Ureter (tissue), 1 donor: ENCODE data around the gene COASY. TPM values are rescaled to one million over a fixed set of nuclear protein-coding genes. Genes with fewer than 3 reads are reported as not detected.
"Not testable (repeated sequence)": the region's sequence is repeated elsewhere in the genome, so short reads cannot be mapped to it uniquely, and the experiment has no call there.

Source experiments
- DNase-seq: peaks from one replicate; pipeline ENCODE4 v3.0.0-alpha.2; 2020; ENCODE audit warnings: low spot score
- total RNA-seq: library from RNA; stranded (reverse); gene quantifications from one replicate; pipeline ENCODE4 v1.2.4, GENCODE V29; 2023
- donor health status: DM: yes; HTN: yes; CAD: no.

The COASY gene
- total RNA-seq, 1 donor from 2014 or later = 77.0 TPM

DNA sequence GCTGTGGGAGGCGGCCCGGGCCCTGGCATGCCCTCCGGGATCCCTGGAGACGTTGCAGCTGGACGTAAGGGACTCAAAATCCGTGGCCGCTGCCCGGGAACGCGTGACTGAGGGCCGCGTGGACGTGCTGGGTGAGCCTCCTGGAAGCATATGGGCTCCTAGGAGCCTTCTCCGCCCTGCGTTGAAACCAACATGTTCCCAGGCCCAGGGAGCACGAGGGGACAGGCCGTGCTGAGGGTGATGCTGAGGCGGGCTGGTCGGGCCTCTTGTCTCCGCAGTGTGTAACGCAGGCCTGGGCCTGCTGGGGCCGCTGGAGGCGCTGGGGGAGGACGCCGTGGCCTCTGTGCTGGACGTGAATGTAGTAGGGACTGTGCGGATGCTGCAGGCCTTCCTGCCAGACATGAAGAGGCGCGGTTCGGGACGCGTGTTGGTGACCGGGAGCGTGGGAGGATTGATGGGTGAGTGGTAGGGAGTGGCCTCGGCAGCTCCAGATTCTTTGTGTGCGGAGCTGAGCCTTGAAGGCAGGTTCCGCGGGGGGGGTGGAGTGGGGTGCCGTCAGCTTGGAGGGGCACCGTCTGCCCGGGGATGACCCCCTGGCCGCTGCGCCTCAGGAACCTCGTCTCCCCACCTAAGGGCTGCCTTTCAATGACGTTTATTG lies 8.7 kb upstream of the COASY start:
- DNase-seq = no peak

DNA sequence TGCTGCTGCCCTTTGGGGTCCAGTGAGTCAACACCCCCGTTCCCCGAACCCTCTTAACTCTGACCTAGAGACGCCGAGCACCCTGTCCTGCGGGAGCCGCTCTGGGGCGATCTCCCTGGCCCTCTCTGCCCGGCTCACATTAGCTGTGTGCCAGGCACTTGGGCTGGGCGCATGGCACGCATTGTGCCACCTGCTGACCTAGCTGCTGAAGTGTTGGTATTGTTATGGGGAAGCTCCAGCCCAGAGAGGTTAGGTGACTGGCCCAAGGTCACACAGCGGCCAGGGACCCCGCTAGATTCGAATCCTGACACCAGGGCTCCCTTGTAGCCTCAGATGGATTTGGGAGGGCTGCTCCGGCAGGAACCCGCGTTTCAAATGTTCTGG lies 8.1 kb upstream of the COASY start:
- no peak for DNase-seq

DNA sequence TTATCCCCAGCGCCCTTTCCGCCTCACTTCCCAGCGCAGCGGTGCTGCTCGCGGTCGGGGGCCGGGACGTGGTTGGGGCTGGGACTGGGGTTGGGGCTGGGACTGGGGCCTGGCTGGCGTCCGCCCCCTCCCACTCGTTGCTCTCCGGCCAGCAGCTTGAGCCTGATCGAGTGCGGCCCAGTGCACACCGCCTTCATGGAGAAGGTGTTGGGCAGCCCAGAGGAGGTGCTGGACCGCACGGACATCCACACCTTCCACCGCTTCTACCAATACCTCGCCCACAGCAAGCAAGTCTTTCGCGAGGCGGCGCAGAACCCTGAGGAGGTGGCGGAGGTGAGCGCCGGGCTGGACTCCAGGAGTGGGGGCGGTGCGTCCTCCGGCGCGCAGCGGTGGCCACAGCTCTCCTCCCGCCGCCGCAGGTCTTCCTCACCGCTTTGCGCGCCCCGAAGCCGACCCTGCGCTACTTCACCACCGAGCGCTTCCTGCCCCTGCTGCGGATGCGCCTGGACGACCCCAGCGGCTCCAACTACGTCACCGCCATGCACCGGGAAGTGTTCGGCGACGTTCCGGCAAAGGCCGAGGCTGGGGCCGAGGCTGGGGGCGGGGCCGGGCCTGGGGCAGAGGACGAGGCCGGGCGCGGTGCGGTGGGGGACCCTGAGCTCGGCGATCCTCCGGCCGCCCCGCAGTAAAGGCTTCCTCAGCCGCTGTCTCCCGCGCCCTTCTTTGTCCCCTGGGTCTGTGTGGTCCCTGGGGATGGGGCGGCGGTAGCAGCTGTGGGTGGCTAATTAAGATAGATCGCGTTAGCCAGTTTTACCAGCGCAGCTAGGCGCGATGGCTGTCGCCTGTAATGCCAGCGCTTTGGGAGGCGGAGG lies 7.5 kb upstream of the COASY start:
- DNase-seq = peak; percentile 89

DNA sequence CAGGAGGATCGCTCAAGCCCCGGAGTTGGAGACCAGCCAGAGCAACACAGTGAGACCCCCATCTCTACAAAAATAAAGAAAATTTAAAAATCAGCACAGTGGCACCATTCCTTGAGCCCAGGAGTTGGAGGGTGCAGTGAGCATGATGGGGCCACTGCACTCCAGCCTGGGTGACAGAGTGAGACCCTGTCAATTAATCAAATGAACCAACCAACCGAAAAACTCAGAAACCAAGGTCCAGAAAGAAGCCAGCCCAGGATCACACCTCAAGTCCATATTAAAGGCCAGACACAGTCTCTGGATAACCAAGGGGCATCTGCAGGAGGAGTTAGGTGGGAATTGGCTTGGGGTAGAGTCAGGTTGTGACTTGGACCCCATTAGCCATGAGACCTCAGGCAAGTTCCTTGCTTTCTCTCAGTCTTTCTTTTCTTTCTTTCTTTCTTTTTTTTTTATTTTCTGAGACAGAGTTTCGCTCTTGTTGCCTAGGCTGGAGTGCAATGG lies 6.8 kb upstream of the COASY start:
- no peak for DNase-seq

DNA sequence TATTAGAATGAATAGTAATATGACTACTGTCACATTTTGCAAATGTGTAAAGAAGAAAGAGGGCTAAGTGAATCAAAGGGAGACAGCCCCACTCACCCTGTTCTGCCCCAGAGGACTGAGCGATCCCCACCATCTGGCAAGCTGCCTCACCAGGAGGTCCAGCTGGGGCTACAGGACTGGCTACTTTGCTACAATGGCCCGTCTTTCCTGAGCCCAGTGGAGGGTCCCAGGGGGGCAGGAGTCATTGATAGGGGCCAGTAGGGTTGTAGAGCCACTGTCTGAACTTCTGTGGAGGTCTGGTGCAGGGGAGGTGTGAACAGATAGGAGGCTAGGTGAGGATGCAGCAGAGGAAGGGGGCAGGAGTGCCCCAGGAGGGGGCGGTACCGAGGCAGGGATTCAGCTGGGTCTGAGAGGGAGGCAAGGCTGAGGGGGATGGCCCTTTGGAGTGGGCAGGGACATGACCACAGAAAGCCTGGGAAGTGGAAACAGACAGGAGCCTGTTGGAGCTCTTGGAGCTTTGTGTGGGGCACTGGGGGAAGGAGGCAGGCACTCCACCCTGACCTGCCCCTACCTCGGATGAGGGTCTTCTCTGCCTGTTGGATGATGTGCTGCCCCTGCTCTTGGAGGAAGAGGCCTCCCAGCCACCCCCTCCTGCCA lies 5.9 kb upstream of the COASY start:
- DNase-seq = not testable (repeated sequence)

DNA sequence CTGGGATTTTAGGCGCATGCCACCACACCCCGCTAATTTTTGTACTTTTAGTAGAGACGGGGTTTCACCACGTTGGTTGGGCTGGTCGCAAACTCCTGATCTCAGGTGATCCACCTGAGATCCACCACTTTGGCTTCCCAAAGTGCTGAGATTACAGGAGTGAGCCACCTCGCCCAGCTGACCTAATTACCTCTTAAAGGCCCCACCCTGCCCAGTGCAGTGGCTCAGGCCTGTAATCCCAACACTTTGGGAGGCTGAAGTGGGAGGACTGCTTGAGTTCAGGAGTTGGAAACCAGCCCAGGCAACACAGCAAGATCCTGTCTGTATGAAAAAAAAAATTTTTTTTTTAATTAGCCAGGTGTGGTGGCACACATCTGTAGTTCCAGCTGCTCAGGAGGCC lies 2.9 kb upstream of the COASY start:
- DNase-seq = no peak

DNA sequence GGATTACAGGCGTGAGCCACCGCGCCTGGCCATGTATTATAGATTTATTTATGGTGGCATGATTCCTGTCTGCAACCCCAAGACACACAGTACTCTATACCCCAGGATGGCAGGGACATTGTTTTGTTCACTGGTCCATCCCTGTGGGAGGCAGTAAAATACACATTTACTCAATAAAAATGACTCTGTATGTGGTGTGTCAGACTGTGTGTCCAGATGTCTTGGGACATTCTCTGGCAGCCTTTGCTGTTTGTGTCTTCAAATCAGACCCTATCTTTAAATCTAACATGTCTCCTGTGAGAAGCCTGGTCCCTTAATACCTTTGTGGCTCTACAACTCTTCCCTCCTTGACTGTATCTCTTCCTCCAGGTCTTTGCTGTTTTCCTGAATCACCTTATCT lies 1.7 kb upstream of the COASY start:
- no peak for DNase-seq

DNA sequence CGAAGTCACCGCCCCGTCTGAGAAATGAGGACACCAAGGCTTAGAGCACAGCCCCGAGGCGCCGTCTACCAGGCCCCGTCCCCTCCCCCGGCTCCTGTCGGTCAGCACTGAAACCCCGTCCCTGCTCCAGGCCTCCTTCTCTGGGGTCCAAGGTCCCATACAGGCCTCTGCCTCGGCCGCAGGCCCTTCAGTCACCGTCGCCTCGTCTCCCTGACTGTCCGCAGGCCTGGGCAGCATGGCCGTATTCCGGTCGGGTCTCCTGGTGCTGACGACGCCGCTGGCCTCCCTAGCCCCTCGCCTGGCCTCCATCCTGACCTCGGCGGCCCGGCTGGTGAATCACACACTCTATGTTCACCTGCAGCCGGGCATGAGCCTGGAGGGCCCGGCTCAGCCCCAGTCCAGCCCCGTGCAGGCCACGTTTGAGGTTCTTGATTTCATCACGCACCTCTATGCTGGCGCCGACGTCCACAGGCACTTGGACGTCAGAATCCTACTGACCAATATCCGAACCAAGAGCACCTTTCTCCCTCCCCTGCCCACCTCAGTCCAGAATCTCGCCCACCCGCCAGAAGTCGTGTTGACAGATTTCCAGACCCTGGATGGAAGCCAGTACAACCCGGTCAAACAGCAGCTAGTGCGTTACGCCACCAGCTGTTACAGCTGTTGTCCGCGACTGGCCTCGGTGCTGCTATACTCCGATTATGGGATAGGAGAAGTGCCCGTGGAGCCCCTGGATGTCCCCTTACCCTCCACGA lies 617 bp downstream of the COASY start:
- no peak for DNase-seq

DNA sequence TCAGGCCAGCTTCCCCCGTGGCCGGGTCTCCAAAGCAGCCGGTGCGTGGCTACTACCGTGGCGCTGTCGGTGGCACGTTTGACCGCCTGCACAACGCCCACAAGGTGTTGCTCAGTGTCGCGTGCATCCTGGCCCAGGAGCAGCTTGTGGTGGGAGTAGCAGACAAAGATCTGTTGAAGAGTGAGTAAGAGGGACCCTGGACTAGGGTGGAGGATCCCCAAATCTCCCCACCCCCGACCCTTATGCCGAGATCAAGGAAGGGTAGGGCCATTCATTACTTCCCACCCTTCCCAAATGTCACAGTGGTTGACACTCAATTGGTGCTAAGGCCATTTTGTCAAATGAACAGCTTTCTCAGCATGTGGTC lies 1.2 kb downstream of the COASY start:
- no peak for DNase-seq

DNA sequence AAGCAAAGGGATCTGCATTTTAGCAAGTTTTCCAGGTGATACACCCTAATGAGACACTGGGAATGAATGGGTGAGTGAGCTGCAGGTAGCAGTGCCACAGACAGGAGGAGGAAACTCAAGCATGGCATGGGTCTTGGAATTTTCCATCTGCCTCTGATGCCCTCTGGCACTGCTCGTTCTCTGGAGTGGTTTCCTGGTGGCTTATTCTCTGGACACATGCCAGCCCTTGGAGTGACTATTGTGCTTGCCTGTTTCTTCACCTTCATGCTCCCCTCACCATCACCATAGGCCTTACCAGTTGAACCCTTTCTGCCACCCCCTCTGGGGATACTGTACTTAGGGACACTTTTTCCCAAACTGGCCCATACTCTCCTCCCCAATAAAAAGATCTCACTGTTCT lies 1.6 kb downstream of the COASY start:
- DNase-seq = no peak

DNA sequence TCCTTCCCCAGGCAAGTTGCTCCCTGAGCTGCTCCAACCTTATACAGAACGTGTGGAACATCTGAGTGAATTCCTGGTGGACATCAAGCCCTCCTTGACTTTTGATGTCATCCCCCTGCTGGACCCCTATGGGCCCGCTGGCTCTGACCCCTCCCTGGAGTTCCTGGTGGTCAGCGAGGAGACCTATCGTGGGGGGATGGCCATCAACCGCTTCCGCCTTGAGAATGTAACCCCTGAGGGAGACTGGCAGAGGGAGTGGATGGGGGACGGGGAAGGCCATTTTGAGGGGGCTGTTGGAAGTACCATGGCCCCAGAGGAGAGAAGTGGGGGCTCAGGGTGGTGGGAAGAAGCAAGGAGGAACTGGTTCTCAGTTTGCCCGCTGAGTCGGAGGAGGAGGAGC lies 2.0 kb downstream of the COASY start:
- no peak for DNase-seq

DNA sequence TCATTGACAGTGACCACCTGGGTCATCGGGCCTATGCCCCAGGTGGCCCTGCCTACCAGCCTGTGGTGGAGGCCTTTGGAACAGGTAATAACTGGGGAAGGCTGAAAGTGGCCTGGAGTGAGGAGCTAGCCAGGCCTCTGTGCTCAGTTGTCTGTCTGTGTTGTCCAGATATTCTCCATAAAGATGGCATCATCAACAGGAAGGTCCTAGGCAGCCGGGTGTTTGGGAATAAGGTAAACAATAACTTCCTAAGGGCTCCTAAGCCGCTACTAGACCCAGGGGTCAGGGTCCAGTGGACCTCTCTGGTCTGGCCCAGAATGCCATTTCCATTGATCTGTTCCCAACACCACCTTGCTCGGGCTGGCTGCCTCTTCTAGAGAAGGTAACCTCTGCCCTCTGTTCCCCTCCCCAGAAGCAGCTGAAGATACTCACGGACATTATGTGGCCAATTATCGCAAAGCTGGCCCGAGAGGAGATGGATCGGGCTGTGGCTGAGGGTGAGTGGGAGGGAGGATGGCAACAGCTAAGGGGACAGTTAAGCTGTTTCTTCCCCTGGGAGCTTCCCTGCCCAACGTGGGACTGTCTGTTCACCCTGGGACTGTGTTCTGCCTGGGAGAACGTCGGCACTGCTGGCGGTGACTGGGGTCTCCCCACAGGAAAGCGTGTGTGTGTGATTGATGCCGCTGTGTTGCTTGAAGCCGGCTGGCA lies 3.0 kb downstream of the COASY start:
- no peak for DNase-seq

DNA sequence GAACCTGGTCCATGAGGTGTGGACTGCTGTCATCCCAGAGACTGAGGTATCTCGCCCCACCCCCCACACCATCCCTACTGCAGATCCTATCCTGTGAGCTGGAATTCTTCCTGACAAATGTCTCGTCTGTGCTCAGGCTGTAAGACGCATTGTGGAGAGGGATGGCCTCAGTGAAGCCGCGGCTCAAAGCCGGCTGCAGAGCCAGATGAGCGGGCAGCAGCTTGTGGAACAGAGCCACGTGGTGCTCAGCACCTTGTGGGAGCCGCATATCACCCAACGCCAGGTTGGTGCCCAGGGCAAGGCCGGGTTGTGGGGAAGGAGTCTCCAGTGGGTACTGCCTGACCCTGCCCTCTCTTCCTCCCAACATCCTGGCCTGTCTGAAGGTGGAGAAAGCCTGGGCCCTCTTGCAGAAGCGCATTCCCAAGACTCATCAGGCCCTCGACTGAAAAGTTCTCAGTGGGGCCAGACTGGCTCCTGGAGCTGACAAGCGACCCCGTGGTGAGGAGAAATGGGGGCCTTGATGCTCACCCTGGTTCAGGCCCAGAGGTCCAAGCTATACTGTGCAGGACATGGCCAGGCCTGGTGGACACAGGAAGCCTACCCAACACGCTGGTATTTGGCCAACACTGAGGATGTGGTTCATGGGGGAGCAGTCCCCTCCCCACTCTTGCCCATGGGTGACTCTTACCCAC lies 3.7 kb downstream of the COASY start:
- DNase-seq = no peak

DNA sequence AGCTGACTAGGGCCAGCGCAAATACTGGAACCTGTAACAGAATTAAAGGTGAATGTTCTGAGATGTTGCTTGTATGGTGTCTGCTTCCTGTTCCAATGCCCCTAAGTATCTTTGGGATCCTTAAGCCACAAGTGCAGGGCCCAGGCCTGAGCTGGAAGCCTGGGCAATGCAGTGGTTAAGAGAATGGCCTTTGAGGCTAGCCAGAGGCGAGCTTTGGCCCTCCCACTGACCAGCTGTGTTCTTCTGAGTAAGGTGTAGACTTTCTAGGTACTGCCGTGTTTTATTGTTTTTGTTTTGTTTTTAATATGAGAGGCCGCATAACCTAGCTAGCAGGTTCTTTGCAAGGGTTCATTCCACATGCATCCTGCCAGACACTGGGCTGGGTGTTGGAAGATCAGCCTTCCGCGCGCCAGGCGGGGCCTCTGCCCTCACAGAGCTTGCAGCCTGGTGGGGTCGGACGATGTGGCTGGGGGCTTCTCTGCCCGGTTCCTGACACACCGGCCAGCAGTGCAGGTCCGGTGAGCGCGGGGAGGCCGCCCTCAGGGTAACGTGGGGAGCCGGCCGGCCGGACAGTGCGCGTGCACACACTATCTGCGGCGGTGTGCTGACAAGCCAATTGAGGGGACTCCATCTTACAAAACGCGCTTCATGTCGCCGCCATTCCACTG lies 4.4 kb downstream of the COASY start:
- DNase-seq = no peak

DNA sequence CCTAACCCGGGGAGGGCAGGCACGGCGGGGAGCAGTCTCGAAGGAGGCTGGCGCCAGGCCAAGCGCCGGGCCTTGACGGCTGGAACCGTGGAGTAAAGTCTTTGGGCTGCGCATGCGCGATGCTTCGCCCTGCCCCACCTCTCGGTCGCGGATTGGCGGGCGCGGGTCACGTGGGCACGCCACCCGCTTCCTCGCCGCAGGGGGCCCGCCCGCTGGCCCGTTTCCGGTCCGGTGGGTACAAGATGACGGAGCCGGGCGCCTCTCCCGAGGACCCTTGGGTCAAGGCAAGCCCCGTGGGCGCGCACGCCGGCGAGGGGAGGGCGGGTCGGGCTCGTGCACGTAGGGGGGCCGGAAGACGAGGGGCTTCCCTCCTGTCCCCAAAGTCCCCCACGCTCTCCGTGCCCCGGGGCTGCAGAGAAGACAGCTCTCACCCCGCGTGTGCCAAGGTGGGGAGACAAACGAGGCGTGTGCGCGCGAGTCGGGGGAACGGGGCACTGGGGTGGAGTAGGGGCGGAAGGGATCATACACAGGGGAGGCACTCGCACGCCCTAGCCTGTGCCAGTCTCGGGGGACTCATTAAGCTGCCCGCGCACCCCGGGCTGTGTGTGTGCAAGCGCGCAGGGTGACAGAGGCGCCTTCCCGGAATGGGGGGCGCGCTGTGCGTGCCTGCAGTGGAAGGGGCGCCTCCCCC lies 5.1 kb downstream of the COASY start, which contains the start of gene MLX:
TSS of gene MLX (plus strand) at position 218 of the 691 bp plus-strand sequence. CDS start at position 243, 25 bp downstream.
- DNase-seq = peak; percentile 94

DNA sequence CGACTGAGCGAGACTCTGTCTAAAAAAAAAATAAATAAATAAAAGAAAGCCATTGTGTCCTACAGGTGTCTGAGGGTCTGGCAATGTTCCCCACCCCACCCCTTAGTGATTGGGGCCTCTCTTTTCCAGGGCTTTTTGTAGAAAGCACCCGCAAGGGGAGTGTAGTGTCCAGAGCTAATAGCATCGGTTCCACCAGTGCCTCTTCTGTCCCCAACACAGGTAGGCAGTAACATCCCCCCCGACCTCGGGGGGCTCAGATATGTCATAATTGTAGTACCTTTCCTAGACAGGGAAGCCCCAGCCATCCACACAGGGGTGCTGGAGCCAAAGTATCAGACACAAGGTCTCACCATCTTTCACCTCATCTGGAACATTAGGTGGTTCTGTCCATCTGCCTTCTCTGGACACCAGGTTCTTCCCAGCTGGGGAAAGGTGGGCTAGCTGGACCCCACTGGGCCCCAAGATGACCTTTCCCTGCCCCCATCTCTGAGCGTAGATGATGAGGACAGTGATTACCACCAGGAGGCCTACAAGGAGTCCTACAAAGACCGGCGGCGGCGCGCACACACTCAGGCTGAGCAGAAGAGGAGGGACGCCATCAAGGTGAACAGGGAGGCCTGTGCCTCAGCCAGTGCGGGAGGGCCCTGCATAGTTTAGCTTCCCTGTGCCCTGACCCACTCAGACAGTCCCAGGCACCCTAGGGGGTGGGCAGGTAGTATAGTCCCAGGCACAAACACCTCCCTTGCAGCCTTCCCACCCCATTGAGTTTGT lies 6.6 kb downstream of the COASY start:
- DNase-seq = no peak

DNA sequence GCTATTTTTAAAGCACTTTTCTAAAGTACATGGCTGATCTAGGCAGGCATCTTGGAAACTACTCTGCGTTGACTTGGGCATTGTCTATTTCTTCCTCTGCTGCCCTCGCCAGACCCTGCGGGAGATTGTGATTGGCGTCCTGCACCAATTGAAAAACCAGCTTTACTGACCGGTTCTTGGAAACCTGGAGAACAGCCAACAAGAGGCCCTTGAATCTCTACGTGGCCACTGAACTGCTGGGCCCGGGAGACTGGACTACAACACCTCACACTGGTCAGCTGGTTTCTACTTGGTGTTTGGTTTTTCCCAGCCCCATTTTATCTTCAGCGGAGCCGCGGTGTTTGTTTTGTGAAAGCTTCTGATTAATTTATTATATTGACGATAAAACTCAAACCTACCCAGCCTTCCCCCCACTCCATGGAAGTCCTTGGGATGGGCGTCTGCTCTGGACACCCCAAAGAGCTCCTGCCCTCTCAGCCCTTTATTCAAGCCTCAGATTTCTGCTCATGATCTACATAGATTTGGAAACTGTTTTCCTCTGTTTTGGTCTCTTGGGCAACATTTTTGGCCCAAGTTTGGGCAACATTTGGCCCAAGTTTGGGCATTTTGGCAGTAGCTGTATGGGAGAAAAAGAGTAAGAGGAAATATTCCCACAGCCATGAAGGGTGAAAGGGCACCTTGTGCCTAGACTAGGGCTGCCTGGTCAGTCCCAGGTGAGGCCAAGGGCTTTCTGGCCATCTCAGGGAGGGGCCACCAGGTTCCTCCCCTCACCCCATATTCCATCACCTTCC lies 9.7 kb downstream of the COASY start:
- no peak for DNase-seq

DNA sequence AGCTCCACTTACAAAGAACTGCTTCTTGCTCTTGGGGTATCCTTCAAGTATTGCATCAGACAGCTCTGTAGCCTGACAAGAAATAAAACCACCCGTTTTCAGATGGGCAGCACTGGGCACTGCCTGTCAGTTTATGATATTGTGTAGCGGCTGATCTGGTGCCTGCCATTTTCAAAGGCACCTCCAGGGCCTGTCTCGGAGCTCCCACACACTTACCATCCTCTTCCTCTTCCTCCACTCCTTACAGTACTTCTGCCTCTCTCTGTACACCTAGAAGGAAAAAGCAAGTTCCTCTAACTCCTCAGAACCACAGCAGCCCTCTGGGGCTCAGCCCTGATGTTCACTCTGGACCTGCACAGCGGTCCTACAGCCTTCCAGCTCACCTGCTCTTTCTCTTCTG lies 11.1 kb downstream of the COASY start:
- DNase-seq = no peak
